NOMO-1 treated with dmso at 0.1 percent for 144 hours (cell line): Measurements from ENCODE around the gene BBC3.

ENCODE experiments used
- DNase-seq: peaks from one replicate; lab custom pipeline; 2025; ENCODE audit not compliant: unreplicated experiment; lab: John Stamatoyannopoulos, UW

Gene BBC3

GRCh38 chr19:47197141-47197540 lies 33.9 kb downstream of the BBC3 start:
- no peak for DNase-seq

GRCh38 chr19:47195434-47195833 lies 35.6 kb downstream of the BBC3 start:
- DNase-seq = no peak

- DNase-seq = no peak
Measured at GRCh38 chr19:47190167-47190727, 40.8 kb downstream of the BBC3 start.

GRCh38 chr19:47188507-47189033 lies 42.4 kb downstream of the BBC3 start:
- no peak for DNase-seq

GRCh38 chr19:47187797-47188196 lies 43.2 kb downstream of the BBC3 start:
- no peak for DNase-seq

GRCh38 chr19:47187335-47187655 lies 43.7 kb downstream of the BBC3 start:
- DNase-seq = no peak

- no peak for DNase-seq
Measured at GRCh38 chr19:47186446-47187334, 44.3 kb downstream of the BBC3 start.

GRCh38 chr19:47183601-47184000 lies 47.4 kb downstream of the BBC3 start:
- DNase-seq = no peak

GRCh38 chr19:47179653-47180310 lies 51.2 kb downstream of the BBC3 start:
- DNase-seq = no peak

- DNase-seq = peak; percentile 15
Measured at GRCh38 chr19:47176627-47177090, 54.3 kb downstream of the BBC3 start.

GRCh38 chr19:47176071-47176626 lies 54.9 kb downstream of the BBC3 start:
- DNase-seq = no peak

- no peak for DNase-seq
Measured at GRCh38 chr19:47172666-47173455, 58.1 kb downstream of the BBC3 start.
